GM11168 (cell line): ENCODE measurements around the gene SESN3.
"Not testable (repeated sequence)": the region's sequence is repeated elsewhere in the genome, so short reads cannot be mapped to it uniquely, and the experiment has no call there.

Experiments used
- in situ Hi-C: fragments of 300-500 bp; cut with MboI; formaldehyde crosslinking; loops from one replicate; pipeline ENCODE4 v1.12.0; 2022; ENCODE audit warnings: low sequenced_read_pairs; ENCODE audit not compliant: unreplicated experiment

SESN3 gene

GRCh38 chr11:95228081-95228749, 2.8 kb downstream of the SESN3 start:
- in situ Hi-C loops, result no loop called here

DNA sequence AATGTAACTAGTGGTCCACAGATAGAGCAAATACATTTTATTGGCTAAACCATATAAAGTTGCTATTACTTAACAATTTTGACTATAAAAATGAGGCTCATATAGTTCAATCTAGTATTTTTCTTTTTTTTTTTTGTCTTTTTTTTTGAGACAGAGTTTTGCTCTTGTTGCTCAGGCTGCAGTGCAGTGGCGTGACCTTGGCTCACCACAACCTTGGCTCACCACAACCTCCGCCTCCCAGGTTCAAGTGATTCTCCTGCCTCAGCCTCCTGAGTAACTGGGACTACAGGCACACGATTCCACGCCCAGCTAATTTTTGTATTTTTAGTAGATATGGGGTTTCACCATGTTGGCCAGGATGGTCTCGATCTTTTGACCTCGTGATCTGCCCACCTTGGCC, 3.9 kb downstream of the SESN3 start:
- in situ Hi-C loops, result not testable (repeated sequence)

- in situ Hi-C loops, result no loop called here
Measured at GRCh38 chr11:95222817-95223216, 8.2 kb downstream of the SESN3 start.

GRCh38 chr11:95219599-95219998, 11.4 kb downstream of the SESN3 start:
- in situ Hi-C loops, result no loop called here

GRCh38 chr11:95218149-95218548, 12.9 kb downstream of the SESN3 start:
- in situ Hi-C loops, result no loop called here

DNA sequence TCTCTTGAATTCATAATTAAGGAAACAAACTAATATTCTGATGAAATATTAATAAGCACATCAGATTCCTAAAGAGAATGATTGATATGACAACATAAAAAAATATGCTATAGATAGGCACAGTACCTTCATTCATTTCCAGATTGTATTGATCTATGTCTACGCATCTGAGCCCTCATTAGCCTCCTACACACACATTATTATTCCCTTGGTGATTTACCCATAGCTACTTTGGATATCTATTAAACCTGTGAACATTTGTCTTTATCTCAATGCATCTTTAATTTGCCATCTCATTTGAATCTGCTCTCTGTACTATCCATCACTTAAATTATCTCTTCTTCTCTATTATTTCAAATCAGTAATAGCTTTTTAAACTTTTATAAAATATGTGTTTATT, 18.4 kb downstream of the SESN3 start:
- in situ Hi-C loops, result no loop called here

GRCh38 chr11:95209535-95209934, 21.5 kb downstream of the SESN3 start:
- in situ Hi-C loops, result not testable (repeated sequence)

- in situ Hi-C loops, result no loop called here
Measured at GRCh38 chr11:95200781-95201457, 30.1 kb downstream of the SESN3 start.

GRCh38 chr11:95195831-95196230, 35.2 kb downstream of the SESN3 start:
- in situ Hi-C loops, result no loop called here

DNA sequence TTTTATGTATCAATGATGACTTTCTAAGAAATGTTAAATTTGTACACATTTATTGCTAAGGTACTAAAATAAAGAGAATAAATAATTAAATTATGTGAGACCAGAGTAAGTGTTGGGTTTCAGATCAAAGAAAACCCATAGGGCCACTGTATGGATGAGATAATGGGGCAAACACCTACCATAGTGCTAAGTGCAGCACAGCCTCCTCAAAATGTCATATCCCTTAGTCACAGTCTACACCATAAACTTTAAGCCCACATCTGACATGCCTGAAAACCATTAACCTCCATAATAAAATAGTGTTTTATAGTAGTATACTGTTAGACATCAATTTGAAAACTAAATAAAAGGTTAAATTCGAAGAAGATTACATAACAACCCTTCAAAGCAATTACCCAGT, 37.5 kb downstream of the SESN3 start:
- in situ Hi-C loops, result no loop called here

GRCh38 chr11:95192717-95193116, 38.3 kb downstream of the SESN3 start:
- in situ Hi-C loops, result no loop called here

DNA sequence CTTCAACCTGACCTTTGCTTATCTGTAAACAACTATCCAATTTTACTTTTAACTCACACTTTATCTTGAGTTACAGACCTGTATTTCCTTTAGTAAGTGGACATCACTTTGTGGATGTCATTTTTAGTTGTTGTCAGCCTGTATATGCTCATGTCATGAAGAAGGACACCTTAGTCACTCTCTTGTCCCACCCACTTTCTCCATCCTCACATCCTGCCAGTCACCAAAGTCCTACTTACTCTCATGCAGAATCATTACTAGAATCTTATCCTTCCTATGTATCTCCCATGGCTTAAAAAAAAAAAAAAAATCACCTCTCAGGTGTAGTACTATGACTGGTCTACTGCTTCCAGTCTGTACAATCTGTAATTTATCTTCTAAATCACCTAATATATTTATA, 43.3 kb downstream of the SESN3 start:
- in situ Hi-C loops, result no loop called here

- in situ Hi-C loops, result no loop called here
Measured at GRCh38 chr11:95182397-95182796, 48.6 kb downstream of the SESN3 start.

- in situ Hi-C loops, result no loop called here
Measured at GRCh38 chr11:95175818-95176380, 55.1 kb downstream of the SESN3 start.

DNA sequence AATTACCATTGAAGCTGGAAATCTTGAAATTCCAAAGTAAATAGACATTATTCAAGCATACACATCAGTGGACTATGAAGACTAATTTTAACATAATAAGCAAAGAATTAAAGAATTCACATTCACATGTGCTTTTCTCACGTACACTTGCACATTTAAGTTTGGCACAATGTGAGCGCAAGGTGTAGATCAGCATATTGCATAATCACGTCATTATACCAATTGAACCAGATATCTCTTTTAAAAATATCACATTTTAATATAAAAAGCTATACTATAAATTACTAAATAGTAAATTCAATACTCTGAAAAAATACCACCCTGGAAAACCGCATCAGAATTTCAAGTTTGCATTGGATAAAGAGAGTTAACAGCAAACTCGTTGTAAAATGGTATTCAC, 60.7 kb downstream of the SESN3 start:
- in situ Hi-C loops, result no loop called here

GRCh38 chr11:95166781-95167180, 64.2 kb downstream of the SESN3 start:
- in situ Hi-C loops, result no loop called here

DNA sequence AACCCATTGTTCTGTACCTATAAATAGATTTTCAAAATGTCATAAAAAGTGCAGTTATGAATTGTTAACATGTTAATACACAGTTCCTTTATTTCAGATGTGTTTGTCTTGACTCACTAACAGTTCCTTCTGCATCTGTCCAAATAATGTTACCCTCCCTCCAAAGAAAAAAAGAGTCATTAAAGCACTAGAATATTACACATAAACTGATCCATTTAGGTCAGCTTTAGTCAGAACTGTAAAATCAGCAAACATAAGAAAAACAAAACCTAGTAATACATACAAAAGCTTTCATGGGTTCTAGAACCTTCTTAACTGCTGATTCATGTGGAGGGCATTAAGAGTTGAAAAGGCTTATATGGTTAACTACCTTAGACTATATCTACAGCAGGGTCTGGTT, 65.4 kb downstream of the SESN3 start:
- in situ Hi-C loops, result no loop called here

- in situ Hi-C loops, result no loop called here
Measured at GRCh38 chr11:95163106-95163505, 67.9 kb downstream of the SESN3 start.

DNA sequence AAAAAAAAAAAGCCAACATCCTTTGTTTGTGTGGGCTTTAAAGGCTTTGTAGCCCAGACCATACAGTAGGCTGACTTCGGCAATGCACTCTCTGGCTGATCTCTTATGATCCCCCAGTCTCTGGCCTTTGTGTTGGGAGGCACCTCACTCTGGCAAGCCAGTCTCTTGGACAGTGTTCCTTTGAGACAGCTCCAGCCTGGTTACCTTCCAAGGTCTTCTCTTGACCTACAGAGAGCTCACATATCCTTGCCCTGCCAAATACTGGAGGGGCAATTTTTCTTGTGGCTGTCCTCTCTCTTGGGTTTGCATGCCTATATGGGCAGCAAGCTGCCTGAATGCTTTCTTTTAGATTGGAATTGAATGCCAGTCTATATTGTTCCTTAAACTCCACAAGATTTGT, 69.8 kb downstream of the SESN3 start:
- in situ Hi-C loops, result no loop called here

GRCh38 chr11:95157824-95158223, 73.2 kb downstream of the SESN3 start:
- in situ Hi-C loops, result loop anchor here (5.0 kb wide), 2 partner anchors 534 to 604 kb away; no protein-coding TSS in a partner anchor

DNA sequence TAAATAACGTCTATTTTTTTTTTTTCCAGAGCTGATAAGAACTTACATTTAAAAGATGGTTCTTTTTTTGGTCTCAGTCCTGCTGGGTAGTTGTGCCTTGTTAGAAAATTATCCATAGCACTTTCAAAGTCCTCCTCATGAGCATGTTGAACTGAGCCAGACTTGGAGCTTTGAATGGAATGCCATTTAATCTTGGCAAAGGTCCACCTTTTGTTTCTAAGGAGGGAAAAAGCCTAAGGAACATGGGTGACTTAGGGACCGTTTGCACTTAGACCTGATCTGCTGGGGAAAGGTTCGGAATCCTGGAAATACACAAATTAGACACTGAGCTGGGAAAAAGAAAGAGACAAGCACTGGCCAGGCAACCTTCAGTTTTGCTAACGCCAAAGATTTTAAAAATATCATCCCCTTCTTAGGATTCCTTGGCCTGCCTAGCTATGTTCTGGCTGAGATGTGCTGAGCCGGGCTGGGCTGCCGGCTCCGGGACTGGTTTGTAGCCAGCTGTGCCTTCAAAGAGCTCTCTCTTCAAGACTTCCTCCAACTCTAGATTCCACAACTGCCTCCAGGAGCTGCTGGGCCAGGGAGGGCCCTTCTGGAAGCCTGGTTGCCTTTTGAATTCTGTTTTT, 74.0 kb downstream of the SESN3 start:
- in situ Hi-C loops, result loop anchor here (5.0 kb wide), 2 partner anchors 535 to 605 kb away; no protein-coding TSS in a partner anchor
